ENCODE data around the gene SGPL1.
"Not testable (repeated sequence)": the region's sequence is repeated elsewhere in the genome, so short reads cannot be mapped to it uniquely, and the experiment has no call there.

The SGPL1 gene

DNA sequence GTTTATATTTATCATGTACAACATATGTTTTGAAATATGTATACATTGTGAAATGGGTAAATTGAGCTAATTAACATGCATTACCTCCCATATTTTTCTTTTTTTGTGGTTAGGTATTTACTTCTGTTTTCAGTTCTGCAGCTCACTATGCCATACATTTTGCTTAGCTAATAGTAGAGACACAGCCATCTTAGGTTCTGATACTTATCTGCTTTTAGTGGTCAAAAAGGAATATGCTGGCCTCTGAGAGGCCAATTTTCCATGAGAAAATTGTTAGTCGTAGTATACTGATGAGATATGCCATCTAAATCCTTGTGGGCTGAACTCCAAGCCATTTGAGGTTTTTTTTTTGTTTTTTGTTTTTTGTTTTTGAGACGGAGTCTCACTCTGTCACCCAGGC, 31.0 kb downstream of the SGPL1 start:
- DNase-seq = no peak

GRCh38 chr10:70847659-70848360, 32.1 kb downstream of the SGPL1 start:
- DNase-seq = no peak

- no peak for DNase-seq
These were observed 33.9 kb downstream of the SGPL1 start for GRCh38 chr10:70849582-70850016.

DNA sequence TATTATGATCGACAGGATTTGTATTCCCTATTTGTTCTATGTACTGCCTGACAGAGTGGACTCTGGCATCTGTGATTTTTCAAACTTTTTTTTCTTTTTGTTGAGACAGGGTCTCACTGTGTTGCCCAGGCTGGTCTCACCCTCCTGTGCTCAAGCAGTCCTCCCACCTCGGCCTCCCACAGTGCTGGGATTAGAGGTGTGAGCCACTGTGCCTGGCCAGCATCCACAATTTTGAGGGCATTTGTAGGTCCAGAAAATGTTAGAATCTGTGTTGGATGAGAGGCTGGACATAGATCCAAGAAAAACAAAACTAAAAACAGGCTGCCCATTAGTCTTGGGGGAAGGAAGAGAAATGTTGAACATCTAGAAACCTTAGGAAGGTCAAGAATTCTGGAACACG, 34.3 kb downstream of the SGPL1 start:
- DNase-seq = no peak

- DNase-seq = no peak
These were observed 36.1 kb downstream of the SGPL1 start for GRCh38 chr10:70851597-70852475.

DNA sequence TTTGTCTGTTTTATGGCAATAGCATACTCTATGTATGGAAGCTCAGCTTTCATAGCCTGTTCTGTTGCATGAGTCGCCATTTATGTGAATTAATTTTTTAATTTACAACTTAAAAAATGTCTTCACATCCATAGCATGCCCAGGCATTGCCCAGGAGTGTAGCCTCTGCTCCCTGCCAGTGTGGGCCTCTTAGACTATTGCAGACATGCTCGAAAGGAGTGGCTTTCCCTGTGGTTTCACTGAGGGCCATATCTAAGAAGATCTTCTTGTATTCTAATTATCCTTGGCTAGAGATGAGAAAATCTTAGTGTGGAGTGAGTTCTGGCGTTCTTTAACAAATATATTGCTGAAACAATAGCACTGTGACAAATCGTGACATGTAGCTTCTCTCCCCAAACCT, 37.3 kb downstream of the SGPL1 start:
- DNase-seq = no peak

GRCh38 chr10:70853457-70853856, 37.7 kb downstream of the SGPL1 start:
- no peak for DNase-seq

- no peak for DNase-seq
These were observed 40.7 kb downstream of the SGPL1 start for GRCh38 chr10:70856454-70856853.

- DNase-seq = no peak
These were observed 43.0 kb downstream of the SGPL1 start for GRCh38 chr10:70858759-70859158.

DNA sequence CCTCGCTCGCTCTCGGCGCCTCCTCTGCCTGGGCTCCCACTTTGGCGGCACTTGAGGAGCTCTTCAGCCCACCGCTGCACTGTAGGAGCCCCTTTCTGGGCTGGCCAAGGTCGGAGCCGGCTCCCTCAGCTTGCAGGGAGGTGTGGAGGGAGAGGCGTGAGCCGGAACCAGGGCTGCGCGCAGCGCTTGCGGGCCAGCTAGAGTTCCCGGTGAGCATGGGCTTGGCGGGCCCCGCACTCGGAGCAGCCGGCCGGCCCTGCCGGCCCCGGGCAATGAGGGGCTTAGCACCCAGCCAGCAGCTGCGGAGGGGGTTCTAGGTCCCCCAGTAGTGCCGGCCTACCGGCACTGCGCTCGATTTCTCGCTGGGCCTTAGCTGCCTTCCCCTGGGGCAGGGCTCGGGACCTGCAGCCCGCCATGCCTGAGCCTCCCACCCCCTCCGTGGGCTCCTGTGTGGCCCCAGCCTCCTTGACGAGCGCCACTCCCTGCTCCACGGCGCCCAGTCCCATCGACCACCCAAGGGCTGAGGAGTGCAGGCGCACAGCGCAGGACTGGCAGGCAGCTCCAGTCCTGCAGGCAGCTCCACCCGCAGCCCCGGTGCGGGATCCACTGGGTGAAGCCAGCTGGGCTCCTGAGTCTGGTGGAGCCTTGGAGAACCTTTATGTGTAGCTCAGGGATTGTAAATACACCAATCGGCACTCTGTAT, 45.9 kb downstream of the SGPL1 start:
- DNase-seq = not testable (repeated sequence)

- no peak for DNase-seq
These were observed 47.9 kb downstream of the SGPL1 start for GRCh38 chr10:70863470-70864160.

GRCh38 chr10:70864935-70865334, 49.2 kb downstream of the SGPL1 start:
- DNase-seq = no peak

- DNase-seq = no peak
These were observed 50.7 kb downstream of the SGPL1 start for GRCh38 chr10:70866424-70866823.

DNA sequence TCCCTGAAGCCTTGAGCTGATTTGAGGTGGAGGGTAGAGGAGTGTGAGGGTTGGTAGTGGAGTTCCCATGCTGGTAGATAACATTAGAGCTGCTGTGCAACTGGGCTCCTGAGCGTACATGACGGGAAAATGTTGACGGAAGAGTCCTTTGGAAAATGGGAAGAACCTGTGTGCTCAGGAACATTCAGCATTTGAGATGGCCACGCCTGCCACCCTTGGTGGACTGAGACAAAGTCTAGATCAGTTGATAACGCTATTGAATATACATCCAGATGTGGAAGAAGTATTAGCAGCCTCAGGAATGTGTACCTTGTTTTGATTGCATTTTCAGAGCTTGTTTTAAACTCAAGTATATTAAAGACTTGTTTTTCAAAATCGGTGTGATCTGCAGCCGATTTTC, 56.5 kb downstream of the SGPL1 start:
- no peak for DNase-seq

GRCh38 chr10:70874061-70874460, 58.3 kb downstream of the SGPL1 start:
- DNase-seq = no peak

DNA sequence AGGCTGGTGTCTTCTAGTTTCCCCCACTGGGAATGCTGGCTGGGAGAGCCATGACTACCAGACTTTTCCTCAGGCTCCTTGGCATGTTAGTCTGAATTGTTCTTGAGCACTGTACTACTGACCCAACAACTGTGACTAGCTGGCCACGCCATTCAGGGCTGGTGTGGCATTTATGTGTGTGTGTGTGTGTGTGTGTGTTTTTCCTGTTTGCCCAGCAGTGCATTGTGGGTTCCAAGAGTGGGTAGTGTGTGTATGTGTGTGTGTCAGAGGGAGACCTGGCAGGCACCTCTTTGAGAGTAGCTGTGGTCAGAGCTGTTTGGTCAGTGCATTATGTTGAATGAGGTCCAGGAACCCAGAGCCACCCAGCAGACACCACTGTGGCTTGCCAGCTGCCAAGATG, 63.5 kb downstream of the SGPL1 start:
- DNase-seq = no peak

DNA sequence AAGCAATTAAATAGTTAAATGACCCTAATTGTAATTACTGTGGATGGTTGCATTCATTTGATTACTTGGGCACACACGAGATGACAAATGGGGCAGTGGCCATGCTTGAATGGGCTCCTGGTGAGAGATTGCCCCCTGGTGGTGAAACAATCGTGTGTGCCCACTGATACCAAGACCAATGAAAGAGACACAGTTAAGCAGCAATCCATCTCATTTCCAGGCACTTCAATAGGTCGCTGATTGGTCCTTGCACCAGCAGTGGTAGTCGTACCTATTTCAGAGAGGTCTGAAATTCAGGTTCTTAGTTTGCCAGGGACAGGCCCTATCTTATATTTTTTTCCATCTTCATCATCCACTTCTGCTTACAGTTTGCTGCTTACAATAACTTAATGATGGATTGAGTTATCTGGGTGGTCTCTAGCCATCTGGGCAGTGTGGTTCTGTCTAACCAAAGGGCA, 64.4 kb downstream of the SGPL1 start:
- peak; percentile 22 to 51 (median 48) for DNase-seq

DNA sequence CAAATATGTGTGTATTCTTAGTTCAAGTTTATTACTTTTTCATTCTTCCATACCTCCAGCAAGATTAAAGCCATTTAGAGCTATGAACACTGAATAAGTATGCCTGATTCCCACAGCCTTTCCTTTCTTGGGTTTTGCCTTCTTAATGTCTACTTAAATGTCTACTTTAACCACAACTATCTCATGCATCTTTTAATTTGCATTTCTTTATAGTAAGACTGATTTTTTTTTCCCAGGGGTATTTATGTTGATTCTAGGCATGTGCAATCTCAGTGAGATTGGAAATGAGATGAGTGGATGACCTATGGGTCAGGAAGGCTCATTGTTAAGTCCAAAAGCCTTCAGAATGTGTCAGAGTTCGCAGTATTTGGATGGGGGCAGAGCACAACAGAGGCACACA, 69.0 kb downstream of the SGPL1 start:
- no peak for DNase-seq

DNA sequence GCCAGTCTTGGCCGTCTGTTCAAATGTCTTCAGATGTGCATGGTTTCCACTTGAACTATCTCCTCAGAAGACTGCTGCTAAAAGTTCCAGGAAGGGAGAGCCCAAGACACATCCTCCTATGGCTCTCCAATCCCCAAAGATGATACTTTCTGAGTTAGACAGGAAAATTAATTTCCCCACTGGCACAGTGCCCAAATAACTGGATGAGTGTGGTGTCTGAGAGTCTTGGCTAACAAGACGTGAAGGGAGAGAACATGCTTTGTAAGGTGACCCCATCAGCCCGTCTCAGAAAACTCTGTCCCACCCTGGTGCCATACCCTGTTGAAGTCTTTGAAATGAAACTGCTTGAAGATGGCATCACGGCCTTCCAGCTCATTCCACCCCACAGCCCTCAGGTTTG, 69.7 kb downstream of the SGPL1 start:
- DNase-seq = no peak

- DNase-seq = no peak
These were observed 70.5 kb downstream of the SGPL1 start for GRCh38 chr10:70885931-70886903.

DNA sequence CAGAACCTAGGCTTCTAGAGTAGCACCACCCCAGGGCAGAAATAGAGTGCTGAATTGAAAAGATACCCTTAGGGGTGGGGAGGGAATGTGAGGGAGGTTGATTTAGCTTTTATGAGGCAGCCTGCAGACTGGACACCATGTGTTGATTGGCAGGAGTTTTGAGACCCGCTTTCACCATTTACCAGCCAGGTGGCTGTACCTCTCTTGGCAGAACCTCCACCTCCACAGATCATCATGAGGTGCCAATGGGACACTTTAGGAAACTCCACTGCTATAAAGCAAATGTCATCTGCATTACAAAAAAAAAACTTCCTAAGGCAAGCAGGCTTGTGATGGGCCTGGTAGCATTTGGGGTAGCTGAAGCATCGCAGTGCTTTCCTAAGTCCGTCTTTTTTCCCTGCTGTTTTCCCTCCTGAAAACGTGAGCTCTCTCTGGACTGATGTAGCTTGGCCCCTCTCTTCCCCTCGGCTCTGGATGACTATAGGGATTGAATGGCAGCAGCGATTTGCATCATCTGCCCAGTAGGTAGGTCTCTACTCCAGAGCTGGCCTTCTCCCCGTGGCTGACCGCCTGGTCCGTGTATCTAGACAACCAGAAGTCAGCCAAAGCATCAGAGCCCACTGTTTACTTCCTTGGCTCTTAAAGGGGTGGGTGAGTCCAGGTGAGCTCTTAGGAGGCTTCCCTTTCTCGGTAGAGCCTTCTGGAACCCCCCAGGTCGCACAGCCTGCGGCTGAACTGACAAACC, 71.3 kb downstream of the SGPL1 start:
- no peak for DNase-seq
